NCI-H2107 (cell line): ENCODE measurements around the gene NATD1.
"Not testable (repeated sequence)": the region's sequence is repeated elsewhere in the genome, so short reads cannot be mapped to it uniquely, and the experiment has no call there.

ENCODE experiments used
- DNase-seq: peaks from one replicate; lab custom pipeline; 2025; lab: John Stamatoyannopoulos, UW

NATD1 gene

DNA sequence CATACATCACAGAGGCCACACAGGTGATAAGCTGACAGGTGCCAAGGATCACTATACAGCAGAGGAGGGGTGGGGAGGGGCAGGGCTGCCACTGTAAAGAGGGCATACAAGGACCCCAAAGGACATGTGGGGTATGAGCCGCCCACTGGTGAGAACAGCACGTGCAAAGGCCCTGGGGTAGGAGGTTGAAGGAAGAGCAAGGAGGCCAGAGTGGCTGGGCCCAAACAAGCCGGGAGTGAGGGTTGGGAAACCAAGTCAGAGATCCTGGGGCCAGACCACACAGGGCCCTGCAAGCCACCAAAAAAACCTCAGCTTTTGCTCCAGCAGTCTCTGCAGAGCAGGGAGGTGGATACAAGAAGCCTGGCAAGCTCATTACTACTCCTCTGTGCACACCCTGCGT, 6.5 kb downstream of the NATD1 start:
- DNase-seq, result no peak

DNA sequence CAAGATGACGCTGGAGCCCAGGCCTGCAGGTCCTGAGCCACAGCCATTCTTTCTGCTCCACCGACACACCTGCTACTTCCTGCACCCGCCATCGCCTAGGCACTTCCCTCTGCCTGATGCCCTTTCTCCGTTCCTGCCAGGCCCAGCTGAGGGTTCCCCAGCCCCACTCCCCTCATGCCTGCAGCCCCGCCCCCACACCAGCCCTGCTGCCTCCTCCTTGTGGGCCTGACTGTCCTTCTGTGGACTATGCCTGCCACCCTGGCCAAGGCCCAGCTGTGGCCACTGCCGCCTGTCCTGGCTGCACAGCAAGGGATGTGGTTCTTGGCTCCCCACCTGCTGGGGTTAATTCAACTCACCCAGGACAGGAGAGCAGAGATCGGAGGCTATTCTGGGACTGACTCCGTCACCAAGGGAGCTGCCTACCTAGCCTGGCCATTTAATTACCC, 7.5 kb downstream of the NATD1 start:
- no peak for DNase-seq

DNA sequence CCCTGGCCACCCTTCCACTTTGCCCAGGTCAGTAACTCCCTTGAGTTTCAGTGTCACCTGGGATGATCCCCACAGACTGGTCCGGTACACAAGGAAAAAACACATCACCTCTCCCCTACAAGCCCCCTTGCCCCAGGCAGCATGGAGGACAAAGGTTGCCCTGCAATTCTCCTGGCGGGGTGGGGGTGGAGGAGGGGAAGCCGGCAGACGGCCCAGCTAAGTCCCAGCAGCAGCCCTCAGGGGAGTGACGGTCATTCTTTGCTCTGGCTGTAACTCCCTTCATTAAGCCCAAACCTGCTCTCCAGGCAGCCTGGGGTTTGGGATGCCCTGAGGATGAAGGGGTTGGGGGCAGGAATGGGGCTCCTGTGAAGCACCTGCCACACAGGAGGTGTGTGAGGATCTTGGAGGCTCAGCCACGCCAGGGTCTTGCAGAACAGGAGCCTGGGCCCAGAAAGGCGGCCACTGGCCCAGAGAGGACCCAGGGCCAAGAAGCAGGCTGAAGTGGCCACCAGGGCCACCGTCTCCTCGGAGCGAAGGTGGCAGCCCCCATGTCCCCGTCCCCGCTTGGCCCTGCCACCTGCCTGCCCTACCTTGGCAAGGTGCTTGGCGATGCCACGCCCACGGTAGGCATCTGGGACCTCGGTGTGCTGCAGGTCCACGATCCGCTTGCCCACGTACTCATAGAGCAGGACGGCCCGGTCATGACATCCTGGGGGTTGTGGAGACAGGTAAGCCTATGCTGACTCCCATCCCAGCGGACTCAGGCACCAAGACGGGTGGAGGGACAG, 9.5 kb downstream of the NATD1 start:
- DNase-seq, result no peak

DNA sequence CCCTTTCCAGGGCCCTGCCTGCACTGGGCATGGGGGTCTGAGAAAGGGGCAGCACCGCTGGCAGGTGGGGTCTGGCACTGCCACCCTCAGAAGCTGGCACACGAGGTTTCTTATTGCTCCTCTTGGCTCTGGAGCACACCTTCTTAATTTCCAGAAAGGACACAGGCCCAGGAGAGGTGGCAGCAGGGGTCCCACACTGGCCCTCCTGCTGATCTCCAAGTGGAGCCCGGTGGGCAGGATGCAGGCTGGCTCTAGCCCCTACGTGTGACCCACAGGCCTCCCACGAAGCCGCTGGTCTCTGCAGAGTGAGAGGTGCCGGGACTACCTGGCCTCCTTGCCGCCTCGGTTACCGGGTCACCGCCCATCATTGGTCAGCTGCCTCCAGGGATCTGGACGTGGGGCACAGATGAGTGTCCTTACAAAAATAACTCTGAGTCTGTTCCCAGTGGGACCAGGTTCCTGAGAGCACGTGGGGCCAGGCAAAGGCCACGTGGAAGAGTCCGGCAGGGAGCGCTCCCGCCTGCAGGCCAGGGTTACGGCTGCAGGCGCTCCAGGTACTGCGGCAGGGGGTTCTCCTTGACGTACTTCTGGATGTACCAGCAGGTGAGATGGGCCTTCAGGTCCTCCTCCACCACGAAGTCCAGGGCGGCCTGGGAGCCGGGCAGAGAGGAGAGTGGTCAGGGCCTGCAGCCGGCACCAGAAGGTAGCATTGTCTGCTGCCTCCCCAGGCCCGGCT, 10.3 kb downstream of the NATD1 start:
- no peak for DNase-seq

DNA sequence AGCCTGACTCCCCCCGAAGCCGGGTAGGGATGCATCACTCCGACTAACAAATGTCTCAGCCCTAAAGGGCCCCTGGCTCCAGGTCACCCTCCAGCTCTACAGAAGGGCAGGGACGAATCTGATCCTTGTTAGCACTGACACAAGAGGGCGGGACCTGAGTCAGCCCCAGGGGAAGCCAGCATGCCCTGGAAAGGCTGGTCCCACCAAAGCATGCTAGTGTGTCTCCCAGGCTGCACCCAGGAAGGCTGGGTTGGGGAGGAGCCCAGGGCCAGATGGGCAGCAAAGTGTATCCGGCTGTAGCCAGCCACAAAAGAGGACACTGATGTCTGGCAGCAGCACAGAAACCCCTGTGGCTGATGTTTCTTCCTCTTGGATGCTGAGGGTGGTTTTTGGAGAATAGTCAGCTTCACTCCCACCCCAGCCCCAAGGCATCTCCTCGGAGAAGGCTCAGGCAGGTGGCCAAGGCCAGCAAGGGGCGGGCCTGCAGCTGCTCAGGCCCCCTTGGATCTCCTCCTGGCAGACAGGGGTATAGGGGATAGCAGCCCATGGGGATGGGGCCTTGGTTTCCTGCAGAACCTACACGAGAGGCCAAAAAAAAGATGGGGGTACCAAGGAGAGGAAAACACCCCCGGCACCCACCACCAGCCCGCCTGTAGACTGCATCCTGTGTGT, 11.0 kb downstream of the NATD1 start:
- no peak for DNase-seq

DNA sequence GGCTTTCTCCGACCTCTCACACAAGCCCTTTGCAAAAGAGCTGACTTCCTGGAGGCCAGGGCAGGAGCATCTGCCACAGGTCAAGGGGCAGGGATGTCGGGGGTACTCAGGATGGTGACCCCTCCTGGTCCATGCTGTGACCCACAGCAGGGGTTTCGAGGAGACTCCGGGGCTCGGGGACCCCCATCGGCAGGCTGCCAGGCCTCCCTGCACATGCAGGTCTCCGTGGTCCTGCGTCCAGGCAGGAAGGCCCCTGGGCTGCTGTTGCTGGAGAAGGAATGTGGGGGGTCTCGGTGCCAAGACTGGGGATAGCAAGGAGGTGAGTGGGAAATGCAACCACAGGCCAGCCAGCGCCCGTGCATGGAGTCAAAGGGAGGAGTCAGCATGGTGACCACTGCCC, 11.6 kb downstream of the NATD1 start:
- DNase-seq, result no peak

DNA sequence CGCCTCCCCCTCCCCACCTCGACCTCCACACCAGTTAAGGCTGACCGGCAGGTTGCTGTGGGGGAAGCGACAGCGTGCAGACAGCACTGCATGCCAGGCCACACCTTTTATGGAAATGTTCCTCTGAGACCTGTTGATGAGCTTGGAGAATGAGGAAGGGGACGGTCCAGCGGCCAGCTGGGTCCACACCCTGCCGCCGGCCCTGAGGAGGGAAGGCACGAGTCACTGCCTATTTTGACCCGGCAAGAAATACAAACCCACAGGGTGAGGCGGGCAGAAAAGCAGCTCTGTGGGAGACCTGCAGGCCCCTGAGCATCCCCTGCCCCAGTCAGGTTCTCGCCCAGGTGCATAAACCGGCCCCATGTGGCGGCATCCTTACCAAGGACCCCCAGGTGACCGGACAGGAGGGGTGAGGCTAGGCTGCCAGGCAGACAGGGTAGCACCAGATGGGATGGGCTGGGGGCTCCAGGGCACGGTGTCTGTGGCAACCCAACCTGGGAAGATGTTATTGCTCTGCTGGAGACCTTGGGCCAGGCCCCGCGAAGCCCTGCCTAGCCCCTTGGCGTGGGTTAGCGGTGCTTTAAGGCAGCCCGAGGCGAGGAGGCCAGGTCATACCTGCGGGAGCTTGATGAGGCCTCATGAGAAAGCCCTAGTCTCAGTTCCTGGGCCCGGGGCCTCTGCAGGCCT, 12.7 kb downstream of the NATD1 start:
- DNase-seq, result no peak

DNA sequence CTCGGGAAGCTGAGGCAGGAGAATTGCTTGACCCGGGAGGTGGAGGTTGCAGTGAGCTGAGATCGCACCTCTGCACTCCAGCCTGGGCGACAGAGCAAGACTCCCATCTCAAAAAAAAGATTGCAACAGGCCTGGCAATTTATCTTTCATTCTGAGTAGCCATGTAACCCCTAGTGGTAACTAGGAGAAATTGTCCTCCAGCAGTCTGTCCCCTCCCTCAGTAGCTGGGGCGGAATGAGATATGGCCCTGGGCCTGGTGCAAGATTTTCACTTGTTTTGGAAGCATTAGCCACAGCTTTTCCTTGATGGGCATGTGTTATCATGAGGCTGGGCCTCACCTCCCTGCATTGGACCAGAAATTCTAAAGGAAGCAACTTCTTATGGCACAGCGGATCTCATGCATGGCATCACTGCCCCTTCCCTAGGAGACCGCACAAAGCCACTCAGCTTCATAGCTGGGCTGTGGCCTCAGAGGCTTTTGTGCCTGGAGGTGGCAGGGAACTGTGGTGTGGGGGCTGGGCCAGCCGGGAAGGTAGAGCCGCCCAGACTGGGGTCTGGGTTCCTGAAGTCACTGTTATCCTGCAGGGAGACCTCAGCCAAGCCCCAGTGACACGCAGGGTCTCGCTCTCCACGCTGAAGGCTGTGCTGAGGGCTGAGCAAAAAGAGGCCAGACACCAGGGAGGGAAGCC, 13.4 kb downstream of the NATD1 start:
- DNase-seq, result no peak

DNA sequence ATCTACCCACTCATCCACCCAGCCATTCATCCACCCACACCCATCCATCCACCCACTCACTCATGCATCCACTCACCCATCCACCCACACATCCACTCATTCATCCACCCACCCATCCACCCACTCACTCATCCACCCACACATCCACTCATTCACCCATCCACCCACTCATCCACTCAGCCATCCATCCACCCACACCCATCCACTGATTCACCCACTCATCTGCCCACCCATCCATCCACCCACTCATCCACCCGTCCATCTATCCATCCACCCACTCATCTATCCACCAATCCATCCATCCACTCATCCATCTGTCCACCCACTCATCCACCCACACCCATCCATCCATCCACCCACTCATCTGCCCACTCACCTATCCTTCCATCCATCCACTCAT, 17.3 kb downstream of the NATD1 start:
- DNase-seq, result no peak

DNA sequence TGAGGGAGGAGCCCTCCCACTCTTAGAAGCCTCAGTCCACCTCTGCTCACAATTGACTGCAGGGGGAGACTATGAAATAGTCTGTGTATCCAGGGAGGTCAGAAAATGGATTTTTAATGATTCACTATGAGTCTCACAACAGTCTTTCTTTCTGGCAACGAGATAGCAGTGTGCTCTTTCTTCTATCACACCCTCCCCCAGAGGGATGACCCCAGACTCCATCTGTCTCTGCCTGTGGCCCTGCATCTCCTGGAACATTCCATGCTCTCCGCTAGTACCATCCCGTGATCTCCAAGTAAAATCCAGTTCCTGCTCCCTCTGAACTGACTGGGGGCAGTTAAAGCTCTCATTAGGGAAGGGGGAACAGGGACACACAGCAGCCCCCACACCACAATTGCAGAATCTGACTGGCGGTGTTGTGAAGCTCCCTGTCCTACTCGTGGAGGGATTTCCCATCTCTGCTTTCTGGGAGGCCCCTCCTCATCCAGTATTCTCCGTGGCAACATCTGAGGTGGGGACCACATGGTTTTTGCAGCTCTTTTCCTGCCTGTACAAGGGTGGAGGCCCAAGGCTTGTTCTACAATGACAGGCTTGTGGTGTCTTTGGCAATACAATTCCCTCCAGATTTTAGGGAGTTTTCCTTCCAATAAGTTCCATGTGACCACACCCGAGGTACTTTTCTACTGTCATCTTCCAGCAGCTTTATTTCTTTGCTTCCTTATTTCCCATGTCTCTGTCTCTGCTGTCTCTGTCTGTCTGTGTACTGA, 19.4 kb downstream of the NATD1 start:
- no peak for DNase-seq

DNA sequence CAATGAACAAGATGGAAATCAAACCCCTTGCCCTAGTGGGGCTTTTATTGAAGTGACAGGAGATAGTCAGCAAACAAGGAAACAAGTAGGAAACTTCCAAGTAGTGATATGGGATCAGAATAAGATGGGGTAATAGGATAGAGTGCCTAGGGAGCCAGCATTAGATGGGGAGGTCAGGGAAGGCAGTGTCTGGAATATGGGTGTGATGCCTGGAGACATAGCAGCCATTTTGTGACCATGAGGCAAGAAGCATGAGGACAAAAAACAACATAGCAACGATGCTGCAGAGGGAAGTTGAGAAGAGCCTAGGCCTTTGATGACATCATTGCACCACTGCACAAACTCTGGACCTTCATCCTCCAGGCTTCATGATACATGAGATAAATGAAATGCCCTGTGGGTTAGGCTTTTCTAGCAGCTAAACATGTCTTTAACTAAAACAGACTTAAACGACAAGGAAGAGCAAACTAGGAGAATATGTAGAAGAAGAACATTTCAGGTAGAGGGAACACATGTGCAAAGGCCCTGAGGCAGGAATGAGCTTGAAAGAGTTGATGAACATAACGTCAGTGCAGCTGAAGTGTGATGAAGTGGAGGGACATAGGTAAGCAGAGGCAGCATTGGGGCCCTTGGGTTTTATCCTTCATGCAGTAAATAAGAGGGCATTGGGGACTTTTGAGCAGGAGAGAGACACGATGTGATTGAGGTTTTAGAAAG, 21.0 kb downstream of the NATD1 start:
- DNase-seq, result no peak

DNA sequence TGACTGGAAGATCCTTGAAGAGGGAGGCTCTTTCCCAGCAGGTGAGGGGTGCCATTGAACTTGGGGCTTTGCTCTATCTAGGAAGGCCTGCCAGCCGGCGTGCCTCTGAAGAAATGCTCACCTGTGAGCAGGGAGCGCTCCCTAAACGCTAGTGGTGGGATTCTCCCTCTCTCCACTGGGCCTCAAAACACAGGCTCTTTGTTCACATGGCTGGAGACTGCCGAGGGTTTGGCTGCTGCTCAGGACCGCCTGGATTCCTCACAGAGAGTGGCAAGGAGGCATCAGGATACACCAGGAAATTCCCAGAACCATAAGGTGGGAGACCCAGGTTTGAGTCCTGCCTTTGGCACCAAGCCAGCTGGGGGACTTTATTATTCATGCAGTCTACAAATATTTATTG, 21.7 kb downstream of the NATD1 start:
- DNase-seq, result no peak

DNA sequence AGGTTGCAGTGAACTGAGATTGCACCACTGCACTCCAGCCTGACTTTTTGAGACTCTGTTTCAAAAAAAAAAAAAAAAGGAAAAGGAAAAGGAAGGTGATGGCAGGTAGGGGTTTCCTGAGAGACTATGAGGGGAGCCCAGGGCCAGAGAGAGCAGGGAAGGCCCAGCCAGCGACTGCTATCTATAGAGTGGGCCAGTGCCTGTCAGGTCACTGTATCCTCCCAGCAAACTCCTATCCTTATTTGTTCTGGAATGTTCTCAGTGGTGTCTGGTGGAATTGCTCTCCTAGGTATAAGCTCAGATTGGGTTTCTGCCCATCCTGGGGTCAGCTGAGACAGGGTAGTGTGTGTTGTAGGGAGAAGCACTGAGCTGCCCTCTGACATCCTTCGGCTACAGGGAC, 24.4 kb downstream of the NATD1 start:
- DNase-seq, result no peak

DNA sequence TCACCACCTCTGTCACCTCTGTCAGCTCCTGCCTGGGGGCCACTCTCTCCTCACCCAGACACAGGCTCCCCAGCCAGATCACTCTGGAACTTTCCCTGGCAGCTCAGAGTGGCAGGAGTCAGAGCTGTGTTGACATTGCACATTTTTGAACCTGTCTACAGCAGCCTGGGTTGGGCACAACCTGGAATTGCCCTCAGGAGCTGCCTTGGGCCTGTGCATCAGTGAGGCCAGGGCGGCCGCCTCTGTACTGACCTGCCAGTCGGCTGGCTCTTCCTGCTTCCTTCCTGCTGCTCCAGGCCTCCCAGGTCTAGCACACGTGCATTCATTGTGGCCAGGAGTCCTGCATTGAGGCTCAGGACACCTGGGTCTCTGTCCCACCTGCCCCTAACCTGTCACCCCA, 25.1 kb downstream of the NATD1 start:
- DNase-seq, result no peak

DNA sequence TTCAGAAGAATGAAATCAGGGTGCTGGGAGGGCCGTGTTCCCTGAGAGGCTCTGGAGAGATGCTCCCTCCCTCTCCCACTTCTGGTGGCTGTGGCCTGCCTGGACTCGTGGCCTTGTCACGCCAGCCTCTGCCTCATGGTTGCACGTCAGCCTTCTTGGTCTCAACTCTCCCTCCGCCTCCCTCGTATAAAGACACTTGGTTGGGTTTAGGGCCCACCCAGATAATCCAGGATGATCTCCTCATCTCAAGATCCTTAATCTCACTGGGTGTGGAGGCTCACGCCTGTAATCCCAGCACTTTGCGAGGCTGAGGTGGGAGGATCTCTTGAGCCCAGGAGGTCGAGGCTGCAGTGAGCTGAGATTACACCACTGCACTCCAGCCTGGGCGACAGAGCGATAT, 25.9 kb downstream of the NATD1 start:
- DNase-seq, result not testable (repeated sequence)

DNA sequence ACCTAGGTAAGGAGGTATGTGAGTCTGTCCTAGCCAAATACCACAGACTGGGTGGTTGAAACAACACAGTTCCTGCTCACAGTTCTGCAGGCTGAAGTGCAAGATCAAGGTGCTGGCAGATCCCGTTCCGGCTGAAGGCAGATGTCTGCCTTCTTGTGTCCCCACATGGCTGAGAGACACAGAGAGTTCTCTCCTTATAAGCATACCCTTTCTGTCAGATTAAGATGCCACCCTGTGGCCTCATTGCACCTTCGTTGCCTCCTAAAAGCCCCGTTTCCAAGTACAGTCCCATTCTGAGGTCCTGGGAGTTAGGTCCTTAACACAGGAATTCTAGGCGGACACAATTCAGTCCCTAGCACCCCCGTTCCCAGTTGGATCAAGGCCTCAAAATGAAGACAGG, 30.1 kb downstream of the NATD1 start:
- no peak for DNase-seq

DNA sequence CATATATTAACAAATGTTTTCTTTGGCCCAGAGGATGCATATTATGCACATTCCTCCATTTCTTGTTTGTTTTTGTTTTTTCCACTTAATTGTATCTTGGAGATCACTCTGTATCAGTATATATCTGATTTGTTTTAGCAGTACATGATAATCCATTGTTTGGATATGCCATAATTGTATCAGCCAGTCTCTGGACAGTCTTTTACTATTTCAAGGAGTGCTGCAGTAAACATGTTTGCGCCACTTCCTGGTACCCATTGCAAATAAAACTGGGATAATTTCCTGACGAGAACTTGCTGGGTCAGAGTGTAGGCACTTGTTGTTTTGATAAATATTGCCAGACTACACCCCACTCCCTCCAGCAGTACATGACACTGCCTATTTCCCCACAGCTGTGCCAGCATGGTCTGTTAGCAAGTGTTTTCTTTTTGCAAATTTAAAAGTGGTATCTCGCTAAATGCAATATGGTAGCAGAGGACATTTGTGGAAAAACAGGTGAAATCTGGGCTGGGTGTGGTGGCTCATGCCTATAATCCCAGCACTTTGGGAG, 34.3 kb downstream of the NATD1 start:
- DNase-seq, result no peak

DNA sequence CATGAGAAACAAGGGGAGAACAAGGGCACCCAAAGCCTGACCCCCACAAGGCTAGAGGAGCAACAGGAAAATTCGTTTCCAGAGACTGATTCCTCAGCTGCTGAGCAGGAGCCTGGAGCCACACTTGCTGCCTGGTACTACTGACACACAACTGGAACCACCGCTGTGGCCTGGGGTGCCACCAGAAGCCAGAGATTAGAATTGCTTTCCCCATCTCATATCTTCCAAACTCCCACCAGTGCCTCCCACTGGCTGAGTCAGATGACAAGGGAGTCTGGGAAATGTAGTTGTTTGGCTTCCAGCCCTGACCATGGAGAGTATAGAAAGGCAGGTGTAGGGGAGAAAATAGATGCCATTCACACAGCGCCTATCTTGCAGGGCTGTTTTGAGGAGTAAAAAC, 35.1 kb downstream of the NATD1 start:
- no peak for DNase-seq

DNA sequence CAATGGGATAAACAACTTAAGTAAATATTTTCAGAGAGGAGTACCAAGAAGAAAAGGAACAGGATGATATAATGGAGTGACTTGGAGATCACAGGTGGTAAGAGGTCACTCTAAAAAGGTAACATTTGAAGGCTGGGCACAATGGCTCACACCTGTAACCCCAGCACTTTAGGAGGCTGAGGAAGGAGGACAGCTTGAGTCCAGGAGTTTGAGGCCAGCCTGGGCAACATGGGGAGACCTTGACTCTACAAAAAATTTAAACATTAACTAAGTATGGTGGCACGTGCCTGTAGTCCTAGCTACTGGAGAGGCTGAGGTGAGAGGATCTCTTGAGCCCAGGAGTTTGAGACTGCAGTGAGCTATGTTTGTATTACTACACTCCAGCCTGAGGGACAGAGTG, 35.9 kb downstream of the NATD1 start:
- DNase-seq, result no peak

DNA sequence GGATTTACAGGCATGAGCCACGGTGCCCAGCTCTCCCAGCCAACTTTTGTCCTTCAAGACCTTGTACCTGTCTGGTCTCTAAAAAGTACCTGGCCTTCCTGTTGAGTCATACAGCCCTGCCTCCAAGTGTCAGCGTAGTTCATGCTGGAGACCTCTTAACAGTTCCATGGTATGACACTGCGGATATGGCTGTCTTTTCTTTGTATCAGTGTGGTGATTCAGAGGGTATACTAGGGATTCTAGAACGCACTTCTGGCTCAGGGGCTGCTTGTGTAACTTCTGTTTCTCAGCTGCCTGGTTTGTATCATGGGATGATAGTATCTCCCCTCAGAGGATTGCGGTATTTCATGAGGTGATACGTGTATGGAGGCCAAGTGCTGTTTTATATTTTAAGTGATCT, 37.3 kb downstream of the NATD1 start:
- no peak for DNase-seq
